Activated T-helper 2 cell treated with anti-CD3 and anti-CD28 coated beads, Interferon-gamma antibody, Interleukin-2, Interleukin-4, amounts not matched to agents 10 μg/mL and 5 μg/mL and 100 μg/mL, durations not matched to agents 14 hours and 24 hours and 36 hours (primary cell): ENCODE data around the gene LRRN3. TPM values are rescaled to one million over a fixed set of nuclear protein-coding genes. Genes with fewer than 3 reads are reported as not detected.

Experiments
- DNase-seq: peaks from one replicate; pipeline ENCODE4 v3.0.0; 2021; ENCODE audit warnings: low spot score
- H3K27ac Mint-ChIP-seq: one replicate; pipeline ENCODE4 v1.8.0; 2021; ENCODE audit warnings: mixed read lengths
- H3K27me3 Mint-ChIP-seq: one replicate; pipeline ENCODE4 v1.8.0; 2021; ENCODE audit warnings: low read depth, mixed read lengths
- H3K36me3 Mint-ChIP-seq: one replicate; pipeline ENCODE4 v1.8.0; 2021; ENCODE audit warnings: low read depth, mixed read lengths
- H3K4me1 Mint-ChIP-seq: one replicate; pipeline ENCODE4 v1.8.0; 2021; ENCODE audit warnings: low read depth, mixed read lengths
- H3K4me3 Mint-ChIP-seq: one replicate; pipeline ENCODE4 v1.8.0; 2021; ENCODE audit warnings: low read depth, mild to moderate bottlenecking, moderate library complexity, mixed read lengths
- H3K9me3 Mint-ChIP-seq: one replicate; pipeline ENCODE4 v1.8.0; 2021; ENCODE audit warnings: mixed read lengths
- intact Hi-C: fragments of 100-400 bp; cut with micrococcal nuclease; formaldehyde crosslinking; loops from one replicate; pipeline ENCODE4 v1.15.1; 2023
- total RNA-seq: library from RNA; stranded (reverse); gene quantifications from 2 replicates; pipeline ENCODE4 v1.2.3, GENCODE V29; 2022

The LRRN3 gene
- total RNA-seq: 28.0 and 29.4 TPM in 2 replicates

DNA sequence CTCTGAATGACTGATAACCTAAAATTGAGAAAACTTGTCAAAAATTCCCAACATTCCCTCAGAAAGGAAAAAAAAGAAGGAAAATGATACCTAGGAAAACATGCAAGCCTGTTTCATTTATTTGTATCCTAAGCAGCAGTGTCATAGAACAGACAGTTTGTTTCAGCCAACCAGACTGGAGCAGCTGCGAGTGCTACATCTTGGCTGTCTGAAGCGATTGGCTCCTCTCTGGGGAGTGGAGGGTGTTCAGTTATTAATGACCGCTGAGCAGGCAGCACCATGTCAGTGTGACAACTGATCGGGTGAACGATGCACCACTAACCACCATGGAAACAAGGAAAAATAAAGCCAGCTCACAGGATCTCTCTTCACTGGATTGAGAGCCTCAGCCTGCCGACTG lies at the start of gene LRRN3:
Gene LRRN3 (plus strand): TSS at position 282 of the 400 bp plus-strand sequence. CDS start 31,646 bp downstream, outside the sequence.
- Mint-ChIP-seq H3K4me3 (peak within 1 kb of the TSS; percentile 97), H3K27me3 (no peaks in the 10 kb centered on the region), H3K27ac (peak within 1 kb of the TSS; percentile 90), H3K4me1 (peaks cover 70% of the 10 kb centered on the region), H3K9me3 (no peaks in the 10 kb centered on the region), H3K36me3 (peaks cover 31% of the 10 kb centered on the region)
- intact Hi-C loops: loop anchor here (5.0 to 10.0 kb wide), 5 partner anchors 141 to 1364 kb away; partner anchors contain the start of gene IFRD1
- peak; percentile 61 for DNase-seq

DNA sequence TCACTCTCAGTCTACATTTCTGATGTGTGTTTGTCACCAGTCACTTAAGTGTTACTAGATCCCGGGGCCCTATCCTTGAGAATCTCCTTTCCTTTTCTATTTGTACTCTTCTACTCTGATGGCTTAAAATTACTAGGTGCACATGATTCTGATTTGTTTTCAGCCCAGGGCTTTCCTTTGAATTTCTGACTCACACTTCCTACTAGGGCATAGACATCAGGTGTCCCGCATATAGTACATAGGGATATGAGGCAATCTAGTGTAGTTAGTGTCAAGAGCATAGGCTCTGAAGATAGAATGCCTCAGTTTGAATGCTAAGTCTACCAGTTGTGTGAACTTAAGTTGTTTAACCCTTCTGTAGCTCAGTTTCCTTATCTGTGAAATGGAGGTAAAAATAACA lies 49.4 kb upstream of the LRRN3 start:
- no peak overlapping the region for H3K4me3 Mint-ChIP-seq
- peaks cover 26% of the 10 kb centered on the region for H3K4me1 Mint-ChIP-seq
- no peaks in the 10 kb centered on the region for H3K9me3 Mint-ChIP-seq
- intact Hi-C loops: loop anchor here (1.0 to 2.0 kb wide), 2 partner anchors 12 to 19 kb away; no protein-coding TSS in a partner anchor
- peak overlapping the region; percentile 14 for H3K27ac Mint-ChIP-seq
- no peak for DNase-seq
- H3K27me3 Mint-ChIP-seq: no peaks in the 10 kb centered on the region
- peaks cover 4% of the 10 kb centered on the region for H3K36me3 Mint-ChIP-seq

DNA sequence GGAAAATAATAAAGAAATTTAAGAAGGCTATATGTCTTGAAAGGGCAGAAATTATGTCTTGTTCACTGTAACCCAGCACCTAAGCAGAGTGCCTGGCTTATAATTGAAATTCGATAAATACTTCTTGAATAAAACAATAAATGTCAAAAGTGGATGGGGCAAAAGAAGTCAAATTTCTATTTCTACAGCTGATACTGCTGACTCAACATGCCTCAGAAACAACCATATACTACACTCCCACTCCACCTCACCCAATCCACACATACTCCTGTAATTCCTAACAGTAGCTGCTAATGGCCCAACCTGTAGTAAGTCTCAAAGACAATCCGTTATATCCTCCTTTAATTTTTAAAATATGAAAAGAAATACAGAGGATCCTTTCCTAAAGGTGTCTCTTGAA lies 48.1 kb upstream of the LRRN3 start:
- intact Hi-C loops: no loop called here
- Mint-ChIP-seq H3K36me3 (peaks cover 7% of the 10 kb centered on the region), H3K4me1 (peaks cover 22% of the 10 kb centered on the region), H3K27ac (no peak overlapping the region), H3K9me3 (no peaks in the 10 kb centered on the region), H3K4me3 (no peak overlapping the region), H3K27me3 (no peaks in the 10 kb centered on the region)
- DNase-seq: no peak

DNA sequence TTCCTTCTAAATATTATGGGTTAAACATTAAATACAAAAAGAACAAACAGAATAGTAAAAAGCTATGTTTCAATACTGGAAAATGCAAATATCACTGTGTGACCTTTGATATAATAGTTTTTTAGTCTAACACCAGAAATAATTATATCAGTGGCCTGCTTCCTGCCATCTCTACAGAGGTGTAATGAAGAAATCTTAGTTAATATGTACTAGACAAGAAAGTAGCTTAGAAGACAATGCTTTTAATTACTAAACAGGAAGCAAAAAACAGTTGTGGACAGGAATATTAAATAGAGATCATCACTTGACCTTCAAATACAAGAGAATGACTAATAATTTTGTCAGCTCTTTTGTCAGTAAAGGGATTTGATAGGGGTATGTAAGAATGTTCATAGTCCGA lies 47.4 kb upstream of the LRRN3 start:
- Mint-ChIP-seq H3K9me3 (peaks cover 3% of the 10 kb centered on the region), H3K4me3 (no peak overlapping the region), H3K36me3 (peaks cover 10% of the 10 kb centered on the region), H3K4me1 (peaks cover 15% of the 10 kb centered on the region), H3K27ac (no peak overlapping the region), H3K27me3 (no peaks in the 10 kb centered on the region)
- no peak for DNase-seq
- intact Hi-C loops: no loop called here

DNA sequence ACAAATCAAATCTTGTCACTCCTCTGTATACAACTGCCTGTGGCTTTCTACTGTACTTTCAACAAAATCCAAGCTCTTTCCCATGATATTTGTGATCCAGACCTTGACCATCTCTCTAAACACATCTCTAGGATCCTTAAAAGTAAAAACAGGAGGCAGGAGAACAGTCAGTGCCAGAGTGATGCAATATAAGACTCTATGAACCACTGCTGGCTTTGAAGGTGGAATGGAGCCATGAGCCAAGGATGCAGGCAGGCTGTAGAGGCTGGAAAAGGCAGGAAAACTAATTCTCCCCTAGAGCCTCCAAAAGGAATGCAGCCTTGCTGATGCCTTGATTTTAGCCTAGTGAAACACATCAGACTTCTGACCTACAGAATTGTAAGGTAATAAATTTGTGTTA lies 45.5 kb upstream of the LRRN3 start:
- no peak for DNase-seq
- H3K36me3 Mint-ChIP-seq: peaks cover 6% of the 10 kb centered on the region
- H3K9me3 Mint-ChIP-seq: peaks cover 3% of the 10 kb centered on the region
- H3K27ac Mint-ChIP-seq: no peak overlapping the region
- H3K4me1 Mint-ChIP-seq: peaks cover 17% of the 10 kb centered on the region
- H3K4me3 Mint-ChIP-seq: no peak overlapping the region
- H3K27me3 Mint-ChIP-seq: no peaks in the 10 kb centered on the region
- intact Hi-C loops: no loop called here

DNA sequence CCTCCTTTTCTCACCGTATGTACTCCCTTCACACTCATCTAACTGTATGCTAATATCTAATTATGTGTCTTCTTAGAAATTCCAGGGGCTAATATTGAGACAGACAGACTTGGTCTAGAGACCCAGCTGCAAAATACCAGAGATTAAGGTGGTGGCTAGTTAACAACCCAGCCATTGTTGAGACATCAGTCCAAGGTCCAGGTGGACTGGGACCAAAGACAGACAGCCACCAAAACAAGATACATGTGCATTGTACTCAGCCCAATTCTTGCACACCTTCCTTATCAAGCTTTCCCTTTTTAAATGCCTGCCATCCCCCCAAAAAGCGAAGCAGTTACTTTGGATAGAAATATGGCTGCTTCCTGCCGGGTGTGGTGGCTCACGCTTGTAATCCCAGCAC lies 43.3 kb upstream of the LRRN3 start:
- peaks cover 7% of the 10 kb centered on the region for H3K9me3 Mint-ChIP-seq
- no peak for DNase-seq
- no peak overlapping the region for H3K4me3 Mint-ChIP-seq
- intact Hi-C loops: no loop called here
- H3K27me3 Mint-ChIP-seq: no peaks in the 10 kb centered on the region
- H3K36me3 Mint-ChIP-seq: peaks cover 9% of the 10 kb centered on the region
- H3K4me1 Mint-ChIP-seq: peaks cover 15% of the 10 kb centered on the region
- H3K27ac Mint-ChIP-seq: no peak overlapping the region

DNA sequence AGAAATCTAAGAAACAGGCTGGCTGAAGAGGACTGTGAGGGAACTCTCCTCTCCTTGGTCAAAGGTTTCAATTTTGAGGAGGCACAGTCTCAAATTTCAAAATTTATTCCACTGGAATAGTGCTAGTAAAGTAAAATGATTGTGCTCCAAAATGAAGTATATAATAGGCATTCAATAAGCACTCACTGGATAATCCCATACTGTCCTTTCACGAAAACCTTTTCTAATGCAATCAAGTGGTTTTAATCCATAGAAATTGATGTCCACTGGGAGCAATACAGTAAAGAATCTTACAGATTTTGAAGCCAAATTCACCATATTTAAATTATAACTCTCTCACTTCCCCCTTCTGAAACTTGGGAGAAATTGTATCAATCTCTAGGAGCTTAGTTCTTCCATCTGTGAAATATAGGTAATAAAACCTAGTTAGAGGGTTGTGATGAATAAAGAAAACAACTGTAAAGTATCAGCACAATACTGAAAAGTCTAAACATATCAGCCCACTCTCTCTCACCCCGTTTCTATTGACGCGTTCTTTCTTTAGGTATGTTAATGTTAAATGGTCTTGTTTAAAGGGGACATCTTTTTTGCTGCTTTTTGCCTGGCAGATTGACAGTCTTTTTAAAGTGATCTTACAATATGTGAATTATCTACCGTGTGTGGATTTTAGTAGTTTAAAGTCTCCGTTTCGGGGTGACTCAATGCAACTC lies 40.8 kb upstream of the LRRN3 start:
- Mint-ChIP-seq H3K36me3 (peaks cover 9% of the 10 kb centered on the region), H3K4me1 (peaks cover 19% of the 10 kb centered on the region), H3K27ac (no peak overlapping the region), H3K27me3 (no peaks in the 10 kb centered on the region), H3K4me3 (no peak overlapping the region), H3K9me3 (peaks cover 7% of the 10 kb centered on the region)
- no peak for DNase-seq
- intact Hi-C loops: no loop called here

DNA sequence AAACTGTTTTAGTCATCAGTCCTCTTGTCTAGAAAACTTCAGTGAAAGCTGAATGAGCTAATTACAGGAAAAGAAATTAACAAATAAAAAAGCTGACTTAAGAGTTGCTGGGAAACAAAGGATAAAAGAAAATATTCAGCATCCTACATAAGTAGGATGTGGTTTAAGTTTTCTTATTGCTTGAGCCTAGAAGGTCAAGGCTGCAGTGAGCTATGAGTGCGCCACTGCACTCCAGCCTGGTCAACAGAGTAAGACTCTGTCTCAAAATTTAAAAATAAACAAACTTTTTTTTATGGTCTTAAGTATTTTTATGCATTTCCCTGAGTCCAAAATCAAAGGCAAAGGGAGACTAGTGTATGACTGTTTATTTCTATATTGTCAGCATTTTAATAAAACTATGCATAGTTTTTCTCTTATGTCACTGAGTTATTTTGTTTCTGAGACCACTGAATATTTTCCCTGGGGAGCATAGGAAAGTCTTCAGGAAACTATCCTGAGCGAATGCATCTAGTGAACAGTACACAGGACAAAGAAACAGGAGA lies 40.0 kb upstream of the LRRN3 start:
- H3K9me3 Mint-ChIP-seq: peaks cover 7% of the 10 kb centered on the region
- no peak for DNase-seq
- H3K4me3 Mint-ChIP-seq: no peak overlapping the region
- intact Hi-C loops: no loop called here
- H3K27me3 Mint-ChIP-seq: no peaks in the 10 kb centered on the region
- H3K36me3 Mint-ChIP-seq: peaks cover 9% of the 10 kb centered on the region
- no peak overlapping the region for H3K27ac Mint-ChIP-seq
- H3K4me1 Mint-ChIP-seq: peaks cover 18% of the 10 kb centered on the region

DNA sequence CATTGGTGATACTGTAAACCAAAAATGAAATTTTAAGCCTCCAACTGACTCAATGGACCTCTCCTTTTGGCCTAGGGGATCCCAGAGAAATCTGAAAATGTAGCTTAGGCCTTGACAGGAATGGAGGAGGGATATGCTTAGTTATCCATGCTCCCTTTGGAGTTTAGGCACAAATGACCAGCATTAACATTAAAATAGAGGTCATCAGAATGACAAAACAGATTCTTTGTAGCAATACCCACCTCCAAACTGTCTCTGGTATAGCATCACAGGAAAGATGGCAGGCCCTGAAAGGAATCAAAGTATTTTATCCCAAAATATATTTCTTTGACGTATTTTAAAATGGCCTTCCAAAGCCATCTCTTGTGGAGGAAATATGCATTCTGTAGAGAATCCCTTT lies 39.1 kb upstream of the LRRN3 start:
- Mint-ChIP-seq H3K9me3 (peaks cover 7% of the 10 kb centered on the region), H3K36me3 (peaks cover 9% of the 10 kb centered on the region)
- intact Hi-C loops: no loop called here

DNA sequence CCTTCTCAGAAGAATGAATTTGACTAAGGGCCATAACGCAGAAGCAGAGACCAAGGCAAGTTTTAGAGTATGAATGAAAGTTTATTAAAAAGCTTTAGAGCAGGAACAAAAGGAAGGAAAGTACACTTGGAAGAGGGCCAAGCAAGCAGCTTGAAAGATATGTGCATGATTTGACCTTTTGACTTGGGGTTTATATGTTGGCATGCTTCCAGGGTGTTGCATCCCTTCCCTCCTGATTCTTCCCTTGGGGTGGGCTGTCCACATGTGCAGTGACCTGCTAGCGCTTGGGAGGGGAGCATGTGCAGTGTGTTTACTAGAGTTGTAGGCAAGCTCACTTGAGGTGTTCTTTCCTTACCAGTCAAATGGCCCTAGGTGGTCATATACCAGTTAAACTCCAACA lies 37.9 kb upstream of the LRRN3 start:
- H3K4me1 Mint-ChIP-seq: peaks cover 23% of the 10 kb centered on the region
- peaks cover 7% of the 10 kb centered on the region for H3K9me3 Mint-ChIP-seq
- H3K36me3 Mint-ChIP-seq: peaks cover 6% of the 10 kb centered on the region
- intact Hi-C loops: no loop called here
- H3K4me3 Mint-ChIP-seq: no peak overlapping the region
- no peak for DNase-seq
- no peak overlapping the region for H3K27ac Mint-ChIP-seq
- no peaks in the 10 kb centered on the region for H3K27me3 Mint-ChIP-seq

More for the DNA sequence above, 39.1 kb upstream of the LRRN3 start:
- H3K27me3 Mint-ChIP-seq: no peaks in the 10 kb centered on the region
- no peak overlapping the region for H3K27ac Mint-ChIP-seq
- H3K4me3 Mint-ChIP-seq: no peak overlapping the region
- no peak for DNase-seq
- H3K4me1 Mint-ChIP-seq: peaks cover 19% of the 10 kb centered on the region

DNA sequence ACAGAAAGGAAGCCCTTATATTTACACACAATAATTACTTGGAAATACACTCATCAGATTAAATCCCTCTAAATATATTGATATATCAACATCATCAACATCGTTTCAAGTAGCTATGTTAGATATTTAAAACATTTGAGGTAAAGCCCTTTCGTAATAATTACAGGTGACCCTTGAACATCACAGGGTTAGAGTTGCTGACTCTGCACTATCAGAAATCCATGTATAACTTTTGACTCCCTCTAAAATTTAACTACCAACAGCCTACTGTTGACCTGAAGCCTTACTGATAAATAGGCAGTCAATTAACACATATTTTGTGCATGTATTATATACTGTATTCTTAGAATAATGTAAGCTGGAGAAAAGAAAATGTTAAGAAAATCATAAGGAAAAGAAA lies 34.6 kb upstream of the LRRN3 start:
- DNase-seq: no peak
- Mint-ChIP-seq H3K9me3 (peaks cover 11% of the 10 kb centered on the region), H3K36me3 (peaks cover 7% of the 10 kb centered on the region), H3K27me3 (no peaks in the 10 kb centered on the region), H3K4me1 (peaks cover 21% of the 10 kb centered on the region), H3K4me3 (no peak overlapping the region), H3K27ac (no peak overlapping the region)
- intact Hi-C loops: no loop called here

DNA sequence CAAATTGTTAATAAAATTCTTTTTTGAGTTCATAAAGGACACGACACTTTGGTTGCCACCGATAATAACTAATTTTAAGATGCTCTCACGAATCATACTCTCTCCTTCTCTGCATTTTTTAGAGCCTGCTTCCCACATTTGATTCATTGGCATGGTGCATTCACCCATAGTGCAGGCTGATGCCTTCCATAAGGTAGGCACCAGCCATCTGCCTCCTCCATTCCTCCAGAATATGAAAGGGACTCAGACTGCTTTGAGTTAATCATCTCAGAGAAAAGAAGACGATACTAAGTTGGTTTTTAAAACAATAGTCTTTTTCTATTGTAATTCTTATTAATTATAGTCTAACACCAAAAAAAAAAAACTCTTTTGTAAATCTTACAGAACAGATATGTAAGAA lies 33.9 kb upstream of the LRRN3 start:
- Mint-ChIP-seq H3K27me3 (no peaks in the 10 kb centered on the region), H3K27ac (no peak overlapping the region), H3K4me3 (no peak overlapping the region), H3K36me3 (peaks cover 14% of the 10 kb centered on the region), H3K9me3 (peaks cover 18% of the 10 kb centered on the region), H3K4me1 (peaks cover 21% of the 10 kb centered on the region)
- intact Hi-C loops: no loop called here
- DNase-seq: no peak

DNA sequence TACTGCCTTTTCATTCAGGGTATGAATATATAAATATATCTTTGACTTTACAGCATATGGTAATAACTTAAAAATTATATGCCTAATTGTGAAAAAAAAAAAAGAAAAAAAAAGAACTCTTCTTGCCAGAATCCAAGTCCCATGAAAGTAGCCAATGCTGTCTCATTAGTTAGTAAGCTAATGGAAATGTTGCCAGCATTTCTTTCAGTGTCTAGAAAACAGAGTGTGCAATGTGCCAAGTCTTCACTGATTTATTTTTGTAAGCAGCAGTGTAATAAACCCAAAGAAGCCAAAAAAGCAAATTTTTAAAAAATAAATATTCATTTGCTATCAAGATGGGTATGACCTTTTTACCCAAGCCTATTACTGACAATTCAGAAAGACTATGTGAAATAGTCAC lies 31.1 kb upstream of the LRRN3 start:
- Mint-ChIP-seq H3K27me3 (no peaks in the 10 kb centered on the region), H3K4me1 (peaks cover 10% of the 10 kb centered on the region), H3K4me3 (no peak overlapping the region), H3K9me3 (peaks cover 39% of the 10 kb centered on the region), H3K36me3 (peaks cover 37% of the 10 kb centered on the region), H3K27ac (no peak overlapping the region)
- DNase-seq: no peak
- intact Hi-C loops: loop anchor here (2.0 kb wide), 1 partner anchor 19 kb away; no protein-coding TSS in a partner anchor
